Measurements from ENCODE around the gene EPHA8. TPM values are rescaled to one million over a fixed set of nuclear protein-coding genes. Genes with fewer than 3 reads are reported as not detected.

EPHA8 gene
- polyA plus RNA-seq, 1 of the 3 experiments (the other 2 are of a cell fraction): 0.02 TPM

GRCh38 chr1:22613951-22614350 lies 50.7 kb downstream of the EPHA8 start:
- WGBS (ENCODE audit: low lambda C conversion rate): 30% methylated on average over 2 of the region's 12 CpGs
- no peaks in the 10 kb centered on the region for H3K9me3 ChIP-seq
- no peaks in the 10 kb centered on the region for H3F3A ChIP-seq (replicated peaks; ENCODE audit: insufficient read depth)
- TF ChIP-seq NRF1 (IDR thresholded peaks at IDR 0.05; ENCODE audit: low read depth, low read length) (no peak), MXI1 (IDR thresholded peaks at IDR 0.05; ENCODE audit: low read depth, low read length) (no peak), RAD21 (IDR thresholded peaks at IDR 0.05; ENCODE audit: low read length) (no peak), FOXJ3 (CRISPR knock-in tag; IDR thresholded peaks at IDR 0.05) (no peak), PBX3 (IDR thresholded peaks at IDR 0.05) (no peak), NFIC (IDR thresholded peaks at IDR 0.05; ENCODE audit: borderline replicate concordance) (no peak), FOXM1 (IDR thresholded peaks at IDR 0.05; ENCODE audit: low read depth) (no peak), USF1 (IDR thresholded peaks at IDR 0.05; ENCODE audit: borderline replicate concordance, low read depth) (no peak), ZBTB33 (IDR thresholded peaks at IDR 0.05; ENCODE audit: borderline replicate concordance, low read depth) (no peak), MAX (IDR thresholded peaks at IDR 0.05; ENCODE audit: low read depth) (no peak), EP300 (IDR thresholded peaks at IDR 0.05; ENCODE audit: borderline replicate concordance in 1 of 2, low read depth in 1 of 2, low read length in 1 of 2) (no peak)
- ChIA-PET CTCF (interaction anchor here (0.7 to 2.5 kb wide), 8 partner anchors 9 to 194 kb away, joined by 3 to 12 read pairs (median 3); no protein-coding TSS in a partner anchor), POLR2A (no interaction called here)
- no peaks in the 10 kb centered on the region for H4K20me1 ChIP-seq (ENCODE audit: insufficient read depth)
- H3K79me2 ChIP-seq (ENCODE audit: insufficient read depth): no peaks in the 10 kb centered on the region
- no peak overlapping the region for H3K4me2 ChIP-seq
- no peaks in the 10 kb centered on the region for H3K36me3 ChIP-seq (replicated peaks in 1 of 2; ENCODE audit: control insufficient read depth in 1 of 2, insufficient read depth in 2 of 2, low read length in 1 of 2)
- no peaks in the 10 kb centered on the region for H3K9me2 ChIP-seq
- DNase-seq: no peak
- no peak overlapping the region for H3K9ac ChIP-seq
- H3K4me3 ChIP-seq (ENCODE audit: low read depth in 2 of 2, low read length in 1 of 2): no peak overlapping the region
- H2AFZ ChIP-seq (ENCODE audit: low read depth): no peak overlapping the region
- no peak overlapping the region for H3K27ac ChIP-seq (ENCODE audit: low read depth in 2 of 2, low read length in 1 of 2)
- H3K27me3 ChIP-seq (ENCODE audit: insufficient read depth): peaks cover 2% of the 10 kb centered on the region
- peaks cover 0 to 4% of the 10 kb centered on the region in 2 experiments; a peak in 1 of 4 replicates for H3K4me1 ChIP-seq (ENCODE audit: control insufficient read depth in 1 of 2, insufficient read depth in 2 of 2, low read depth in 1 of 2, low read length in 1 of 2)

- no peak overlapping the region for H3K9ac ChIP-seq
- H3K36me3 ChIP-seq (replicated peaks in 1 of 2; ENCODE audit: control insufficient read depth in 1 of 2, insufficient read depth in 2 of 2, low read length in 1 of 2): no peaks in the 10 kb centered on the region
- no peak overlapping the region for H2AFZ ChIP-seq (ENCODE audit: low read depth)
- no peak overlapping the region for H3K27ac ChIP-seq (ENCODE audit: low read depth in 2 of 2, low read length in 1 of 2)
- H3F3A ChIP-seq (replicated peaks; ENCODE audit: insufficient read depth): no peaks in the 10 kb centered on the region
- H3K9me3 ChIP-seq: no peaks in the 10 kb centered on the region
- no peak overlapping the region for H3K4me3 ChIP-seq (ENCODE audit: low read depth in 2 of 2, low read length in 1 of 2)
- DNase-seq: no peak
- WGBS (ENCODE audit: low lambda C conversion rate): 25% methylated on average over 2 of the region's 2 CpGs
- ChIA-PET CTCF (interaction anchor here (0.9 to 1.2 kb wide), 4 partner anchors 87 to 142 kb away, joined by 3 to 6 read pairs (median 4); no protein-coding TSS in a partner anchor), POLR2A (no interaction called here)
- TF ChIP-seq ZBTB33 (IDR thresholded peaks at IDR 0.05; ENCODE audit: borderline replicate concordance, low read depth): no peak
- no peak for TF ChIP-seq TCF12 (IDR thresholded peaks at IDR 0.05)
- TF ChIP-seq SMC3 (IDR thresholded peaks at IDR 0.05; ENCODE audit: low read depth, low read length): no peak
- H3K9me2 ChIP-seq: no peaks in the 10 kb centered on the region
- peaks cover 0 to 13% of the 10 kb centered on the region in 2 experiments; a peak in 1 of 4 replicates for H3K4me1 ChIP-seq (ENCODE audit: control insufficient read depth in 1 of 2, insufficient read depth in 2 of 2, low read depth in 1 of 2, low read length in 1 of 2)
- H4K20me1 ChIP-seq (ENCODE audit: insufficient read depth): no peaks in the 10 kb centered on the region
- H3K27me3 ChIP-seq (ENCODE audit: insufficient read depth): peaks cover 19% of the 10 kb centered on the region
- H3K4me2 ChIP-seq: no peak overlapping the region
- no peaks in the 10 kb centered on the region for H3K79me2 ChIP-seq (ENCODE audit: insufficient read depth)
Measured at GRCh38 chr1:22615886-22616285, 52.6 kb downstream of the EPHA8 start.

Measured in SK-N-SH (cell line).